ENCODE data around the gene LHX1. TPM values are rescaled to one million over a fixed set of nuclear protein-coding genes. Genes with fewer than 3 reads are reported as not detected.

Gene LHX1
- total and polyA plus RNA-seq, 4 donors, result not detected

DNA sequence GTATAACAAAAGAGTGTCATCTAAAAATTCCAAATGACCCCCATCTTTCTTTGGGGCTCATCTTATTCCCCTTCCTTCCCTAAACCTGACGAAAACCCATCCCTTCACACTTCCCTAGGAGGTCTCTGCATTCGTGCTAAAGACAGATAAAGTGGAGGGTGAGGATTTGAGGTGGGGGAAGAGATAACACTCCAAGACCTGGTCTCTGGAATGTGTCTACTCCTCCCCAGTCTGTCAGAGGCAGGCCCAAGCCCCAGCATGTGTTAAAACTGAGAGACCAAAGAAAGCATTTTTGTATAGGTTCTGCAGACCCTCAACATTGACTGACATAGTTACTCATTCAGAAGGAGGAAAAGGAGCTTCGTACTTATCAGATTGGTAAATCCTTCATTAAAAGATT, 11.0 kb upstream of the LHX1 start:
- H3K36me3 ChIP-seq (ENCODE audit: control insufficient read depth in 4 of 4, insufficient read depth in 3 of 4, low read depth in 1 of 4, low read length in 3 of 4), result no peaks in the 10 kb centered on the region
- H3K27ac ChIP-seq (ENCODE audit: low read depth in 1 of 2, low read length in 2 of 2), result no peak overlapping the region
- no peaks in the 10 kb centered on the region for H3K9me3 ChIP-seq (ENCODE audit: control insufficient read depth in 4 of 4, low read length in 3 of 4)
- no peaks in the 10 kb centered on the region for H3K4me1 ChIP-seq (ENCODE audit: control insufficient read depth in 4 of 4, insufficient read depth in 4 of 4, low read length in 3 of 4)
- no peak for DNase-seq (ENCODE audit: low spot score)
- TF ChIP-seq, protein P1, sequence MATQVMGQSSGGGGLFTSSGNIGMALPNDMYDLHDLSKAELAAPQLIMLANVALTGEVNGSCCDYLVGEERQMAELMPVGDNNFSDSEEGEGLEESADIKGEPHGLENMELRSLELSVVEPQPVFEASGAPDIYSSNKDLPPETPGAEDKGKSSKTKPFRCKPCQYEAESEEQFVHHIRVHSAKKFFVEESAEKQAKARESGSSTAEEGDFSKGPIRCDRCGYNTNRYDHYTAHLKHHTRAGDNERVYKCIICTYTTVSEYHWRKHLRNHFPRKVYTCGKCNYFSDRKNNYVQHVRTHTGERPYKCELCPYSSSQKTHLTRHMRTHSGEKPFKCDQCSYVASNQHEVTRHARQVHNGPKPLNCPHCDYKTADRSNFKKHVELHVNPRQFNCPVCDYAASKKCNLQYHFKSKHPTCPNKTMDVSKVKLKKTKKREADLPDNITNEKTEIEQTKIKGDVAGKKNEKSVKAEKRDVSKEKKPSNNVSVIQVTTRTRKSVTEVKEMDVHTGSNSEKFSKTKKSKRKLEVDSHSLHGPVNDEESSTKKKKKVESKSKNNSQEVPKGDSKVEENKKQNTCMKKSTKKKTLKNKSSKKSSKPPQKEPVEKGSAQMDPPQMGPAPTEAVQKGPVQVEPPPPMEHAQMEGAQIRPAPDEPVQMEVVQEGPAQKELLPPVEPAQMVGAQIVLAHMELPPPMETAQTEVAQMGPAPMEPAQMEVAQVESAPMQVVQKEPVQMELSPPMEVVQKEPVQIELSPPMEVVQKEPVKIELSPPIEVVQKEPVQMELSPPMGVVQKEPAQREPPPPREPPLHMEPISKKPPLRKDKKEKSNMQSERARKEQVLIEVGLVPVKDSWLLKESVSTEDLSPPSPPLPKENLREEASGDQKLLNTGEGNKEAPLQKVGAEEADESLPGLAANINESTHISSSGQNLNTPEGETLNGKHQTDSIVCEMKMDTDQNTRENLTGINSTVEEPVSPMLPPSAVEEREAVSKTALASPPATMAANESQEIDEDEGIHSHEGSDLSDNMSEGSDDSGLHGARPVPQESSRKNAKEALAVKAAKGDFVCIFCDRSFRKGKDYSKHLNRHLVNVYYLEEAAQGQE (IDR thresholded peaks at IDR 0.05), result no peak
- TF ChIP-seq SP1 (IDR thresholded peaks at IDR 0.05) (no peak), NR2F2 (IDR thresholded peaks at IDR 0.05) (no peak), GABPA (IDR thresholded peaks at IDR 0.05 in 1 of 2, conservative IDR thresholded peaks at IDR 0.05 in 1 of 2) (no peak), FOXA2 (IDR thresholded peaks at IDR 0.05) (no peak), RXRA (IDR thresholded peaks at IDR 0.05) (no peak), JUND (IDR thresholded peaks at IDR 0.05) (no peak), FOXA1 (IDR thresholded peaks at IDR 0.05) (no peak), HNF4G (IDR thresholded peaks at IDR 0.05) (no peak), RAD21 (IDR thresholded peaks at IDR 0.05) (no peak), EGR1 (IDR thresholded peaks at IDR 0.05; ENCODE audit: low read depth in 2 of 2) (no peak), CTCF (IDR thresholded peaks at IDR 0.05; ENCODE audit: low read depth, low read length, missing input control) (no peak), TAF1 (conservative IDR thresholded peaks at IDR 0.05) (no peak)
- TF ChIP-seq, protein P2, sequence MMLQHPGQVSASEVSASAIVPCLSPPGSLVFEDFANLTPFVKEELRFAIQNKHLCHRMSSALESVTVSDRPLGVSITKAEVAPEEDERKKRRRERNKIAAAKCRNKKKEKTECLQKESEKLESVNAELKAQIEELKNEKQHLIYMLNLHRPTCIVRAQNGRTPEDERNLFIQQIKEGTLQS (IDR thresholded peaks at IDR 0.05), result no peak
- TF ChIP-seq, protein P3, sequence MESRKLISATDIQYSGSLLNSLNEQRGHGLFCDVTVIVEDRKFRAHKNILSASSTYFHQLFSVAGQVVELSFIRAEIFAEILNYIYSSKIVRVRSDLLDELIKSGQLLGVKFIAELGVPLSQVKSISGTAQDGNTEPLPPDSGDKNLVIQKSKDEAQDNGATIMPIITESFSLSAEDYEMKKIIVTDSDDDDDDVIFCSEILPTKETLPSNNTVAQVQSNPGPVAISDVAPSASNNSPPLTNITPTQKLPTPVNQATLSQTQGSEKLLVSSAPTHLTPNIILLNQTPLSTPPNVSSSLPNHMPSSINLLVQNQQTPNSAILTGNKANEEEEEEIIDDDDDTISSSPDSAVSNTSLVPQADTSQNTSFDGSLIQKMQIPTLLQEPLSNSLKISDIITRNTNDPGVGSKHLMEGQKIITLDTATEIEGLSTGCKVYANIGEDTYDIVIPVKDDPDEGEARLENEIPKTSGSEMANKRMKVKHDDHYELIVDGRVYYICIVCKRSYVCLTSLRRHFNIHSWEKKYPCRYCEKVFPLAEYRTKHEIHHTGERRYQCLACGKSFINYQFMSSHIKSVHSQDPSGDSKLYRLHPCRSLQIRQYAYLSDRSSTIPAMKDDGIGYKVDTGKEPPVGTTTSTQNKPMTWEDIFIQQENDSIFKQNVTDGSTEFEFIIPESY (IDR thresholded peaks at IDR 0.05), result no peak
- no peak overlapping the region for H3K9ac ChIP-seq (ENCODE audit: low read depth in 1 of 2, low read length in 2 of 2)
- 85% methylated on average over 3 of the region's 3 CpGs for WGBS
- H3K27me3 ChIP-seq (ENCODE audit: control insufficient read depth in 4 of 4, insufficient read depth in 4 of 4, low read length in 3 of 4), result peaks cover 0 to 18% (median 3%) of the 10 kb centered on the region in 4 donors
- H3K4me3 ChIP-seq (ENCODE audit: low read depth in 1 of 3, low read length in 3 of 3), result no peak overlapping the region

DNA sequence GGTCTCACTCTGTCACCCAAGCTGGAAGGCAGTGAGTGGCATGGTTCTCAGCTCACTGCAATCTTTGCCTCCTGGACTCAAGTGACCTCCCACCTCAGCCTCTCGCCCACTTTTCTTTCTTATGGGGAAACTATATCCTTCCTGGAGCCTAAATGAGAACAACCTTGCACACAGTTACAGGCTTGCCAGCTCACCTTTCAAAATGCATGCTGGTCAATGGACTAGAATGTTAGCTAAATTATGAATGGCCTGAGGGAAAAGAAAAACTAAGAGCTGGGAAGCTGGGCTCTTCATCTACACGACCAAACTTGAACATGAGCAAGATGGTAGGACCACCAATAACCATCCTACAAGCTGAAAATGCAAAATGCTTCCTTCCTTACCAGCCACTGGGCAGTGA, 10.6 kb upstream of the LHX1 start:
- TF ChIP-seq NR2F2 (IDR thresholded peaks at IDR 0.05), result no peak
- TF ChIP-seq SP1 (IDR thresholded peaks at IDR 0.05), result no peak
- TF ChIP-seq, protein P4, sequence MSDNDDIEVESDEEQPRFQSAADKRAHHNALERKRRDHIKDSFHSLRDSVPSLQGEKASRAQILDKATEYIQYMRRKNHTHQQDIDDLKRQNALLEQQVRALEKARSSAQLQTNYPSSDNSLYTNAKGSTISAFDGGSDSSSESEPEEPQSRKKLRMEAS (IDR thresholded peaks at IDR 0.05), result no peak
- no peak for TF ChIP-seq FOXA1 (IDR thresholded peaks at IDR 0.05)
- TF ChIP-seq FOXA2 (IDR thresholded peaks at IDR 0.05), result no peak
- TF ChIP-seq, protein P1 (IDR thresholded peaks at IDR 0.05), result no peak
- TF ChIP-seq GABPA (IDR thresholded peaks at IDR 0.05 in 1 of 2, conservative IDR thresholded peaks at IDR 0.05 in 1 of 2), result no peak
- no peak for TF ChIP-seq YY1 (IDR thresholded peaks at IDR 0.05)
- TF ChIP-seq, protein P2 (IDR thresholded peaks at IDR 0.05), result no peak
- TF ChIP-seq HNF4A (conservative IDR thresholded peaks at IDR 0.05), result no peak
- TF ChIP-seq EGR1 (IDR thresholded peaks at IDR 0.05; ENCODE audit: low read depth in 2 of 2), result no peak
- no peak for TF ChIP-seq RAD21 (IDR thresholded peaks at IDR 0.05)
- Histone ChIP-seq H3K27ac (ENCODE audit: low read depth in 1 of 2, low read length in 2 of 2) (no peak overlapping the region), H3K4me3 (ENCODE audit: low read depth in 1 of 3, low read length in 3 of 3) (no peak overlapping the region), H3K4me1 (ENCODE audit: control insufficient read depth in 4 of 4, insufficient read depth in 4 of 4, low read length in 3 of 4) (peaks cover 0 to 2% (median under 1%) of the 10 kb centered on the region in 4 donors), H3K9ac (ENCODE audit: low read depth in 1 of 2, low read length in 2 of 2) (no peak overlapping the region), H3K27me3 (ENCODE audit: control insufficient read depth in 4 of 4, insufficient read depth in 4 of 4, low read length in 3 of 4) (peaks cover 0 to 23% (median 6%) of the 10 kb centered on the region in 4 donors), H3K36me3 (ENCODE audit: control insufficient read depth in 4 of 4, insufficient read depth in 3 of 4, low read depth in 1 of 4, low read length in 3 of 4) (no peaks in the 10 kb centered on the region), H3K9me3 (ENCODE audit: control insufficient read depth in 4 of 4, low read length in 3 of 4) (no peaks in the 10 kb centered on the region)
- DNase-seq (ENCODE audit: low spot score), result no peak
- WGBS, result 76% methylated on average over 2 of the region's 2 CpGs
